HCT116 (cell line): ENCODE results near the gene TMCC1. TPM values are rescaled to one million over a fixed set of nuclear protein-coding genes. Genes with fewer than 3 reads are reported as not detected.

Experiments used
- ATAC-seq: fragments of 200-7000 bp; cut with Tn5 transposase; 2 replicates; pipeline ENCODE4 v1.9.1; 2020; ENCODE audit warnings: mild to moderate bottlenecking, moderate library complexity
- BruUV-seq: library from RNA; stranded (reverse); fragments of 400-500 nt; replicated peaks from 2 replicates; lab custom pipeline; 2021; lab: Mats Ljungman, UMichigan
- CTCF ChIA-PET: fragments of 300-600 bp; sonication (Branson Sonifier 250); formaldehyde crosslinking; loops from one replicate; lab custom pipeline; 2021; ENCODE audit warnings: antibody characterized with exemption; lab: Charles Lee
- POLR2A ChIA-PET: fragments of 300-600, 350-600 bp; sonication (Branson Sonifier 250); formaldehyde crosslinking; loops from one replicate; lab custom pipeline; 2021; ENCODE audit warnings: antibody characterized with exemption; lab: Charles Lee
- RAD21 ChIA-PET, 2 experiments: fragments of 300-600 bp; sonication (Branson Sonifier 250); formaldehyde crosslinking; loops; one replicate each; lab custom pipeline; 2023; ENCODE audit warnings: low total read pairs in 2 of 2; ENCODE audit not compliant: uncharacterized antibody in 2 of 2, unreplicated experiment in 2 of 2, low non-redundant PET in 1 of 2; lab: Charles Lee
- DNase-seq: peaks from one replicate; pipeline ENCODE4 v3.0.0-alpha.2; 2010; ENCODE audit warnings: low read depth, low spot score
- H2AFZ ChIP-seq: fragments of 200-600 bp; shearing (Covaris generic), sonication (generic); 2 replicates; pipeline ENCODE4 v1.6.1; 2017; ENCODE audit warnings: low read depth, mixed run types, mixed read lengths, antibody characterized with exemption, low read length; ENCODE audit not compliant: poor library complexity, severe bottlenecking
- H3K27ac ChIP-seq: 2 replicates; pipeline ENCODE4 v1.5.1; 2012; ENCODE audit warnings: low read depth, low read length
- H3K27me3 ChIP-seq: fragments of 200-600 bp; sonication (generic); 2 replicates; pipeline ENCODE4 v1.6.1; 2016; ENCODE audit warnings: mixed run types, low read length, mixed read lengths; ENCODE audit not compliant: insufficient read depth
- H3K36me3 ChIP-seq, 2 experiments: fragments of 200-500 bp in 1 of 2; fragments of 200-600 bp in 1 of 2; sonication (Bioruptor generic) in 1 of 2; sonication (generic) in 1 of 2; 2 replicates each; pipeline versions ENCODE4 v1.5.1 to v1.6.1; 2014 to 2016; ENCODE audit warnings: low read length in 2 of 2, inconsistent platforms in 1 of 2, mixed read lengths in 1 of 2, mixed run types in 1 of 2; ENCODE audit not compliant: insufficient read depth in 2 of 2, control insufficient read depth in 1 of 2
- H3K4me1 ChIP-seq, 2 experiments: fragments of 200-600 bp in 1 of 2; sonication (generic) in 1 of 2; 2 replicates each; pipeline versions ENCODE4 v1.5.1 to v1.6.1; 2012 to 2017; ENCODE audit warnings: low read length in 2 of 2, inconsistent platforms in 1 of 2, mild to moderate bottlenecking in 1 of 2, mixed read lengths in 1 of 2, mixed run types in 1 of 2, moderate library complexity in 1 of 2; ENCODE audit not compliant: insufficient read depth in 2 of 2, control insufficient read depth in 1 of 2
- H3K4me2 ChIP-seq: fragments of 200-600 bp; sonication (generic); 2 replicates; pipeline ENCODE4 v1.6.1; 2017; ENCODE audit warnings: mixed run types, low read length, mixed read lengths
- H3K4me3 ChIP-seq, 2 experiments: fragments of 200-600 bp in 1 of 2; sonication (generic) in 1 of 2; replicated peaks in 1 of 2; 2 replicates each; pipeline ENCODE4 v1.5.1; 2011 to 2016; ENCODE audit warnings: low read length in 2 of 2, control low read depth in 1 of 2, low read depth in 1 of 2, mild to moderate bottlenecking in 1 of 2, mixed read lengths in 1 of 2, mixed run types in 1 of 2
- H3K79me2 ChIP-seq: fragments of 200-600 bp; sonication (generic); 2 replicates; pipeline ENCODE4 v1.6.1; 2017; ENCODE audit warnings: mild to moderate bottlenecking, mixed run types, low read length, moderate library complexity, mixed read lengths; ENCODE audit not compliant: insufficient read depth
- H3K9ac ChIP-seq: fragments of 200-600 bp; sonication (generic); 2 replicates; pipeline ENCODE4 v1.6.1; 2016; ENCODE audit warnings: low read length, mixed read lengths
- H3K9me2 ChIP-seq: fragments of 200-600 bp; sonication (generic), shearing (Covaris generic); 2 replicates; pipeline ENCODE4 v1.6.1; 2017; ENCODE audit warnings: mixed run types, mild to moderate bottlenecking, moderate library complexity; ENCODE audit not compliant: insufficient read depth
- H3K9me3 ChIP-seq, 2 experiments: fragments of 200-500 bp in 1 of 2; fragments of 200-600 bp in 1 of 2; sonication (Bioruptor generic) in 1 of 2; sonication (generic) in 1 of 2; 2 replicates each; pipeline ENCODE4 v1.6.1; 2014 to 2017; ENCODE audit warnings: low read length in 2 of 2, mixed read lengths in 2 of 2, inconsistent platforms in 1 of 2, low read depth in 1 of 2, mild to moderate bottlenecking in 1 of 2, mixed run types in 1 of 2, moderate library complexity in 1 of 2; ENCODE audit not compliant: control insufficient read depth in 1 of 2, insufficient read depth in 1 of 2
- H4K20me1 ChIP-seq: fragments of 200-600 bp; sonication (generic), shearing (Covaris generic); 2 replicates; pipeline ENCODE4 v1.6.1; 2017; ENCODE audit warnings: mixed run types, mild to moderate bottlenecking, moderate library complexity; ENCODE audit not compliant: insufficient read depth
- ATF3 ChIP-seq: IDR thresholded peaks from 2 replicates; pipeline ENCODE4 v1.6.1; 2012
- EZH2phosphoT487 ChIP-seq: fragments of 200-600 bp; IDR thresholded peaks from 2 replicates; pipeline ENCODE4 v1.6.1; 2018; ENCODE audit warnings: antibody characterized with exemption, borderline replicate concordance
- POLR2AphosphoS5 ChIP-seq: IDR thresholded peaks from 2 replicates; pipeline ENCODE4 v1.6.1; 2011; ENCODE audit warnings: mild to moderate bottlenecking, low read depth, low read length, moderate library complexity
- RAD21 ChIP-seq: IDR thresholded peaks from 2 replicates; pipeline ENCODE4 v1.6.1; 2012; ENCODE audit warnings: low read depth, mild to moderate bottlenecking
- REST ChIP-seq: IDR thresholded peaks from 2 replicates; pipeline ENCODE4 v1.6.1; 2012; ENCODE audit warnings: low read depth
- intact Hi-C: fragments of 100-400 bp; cut with micrococcal nuclease; formaldehyde crosslinking; loops from 2 replicates; pipeline ENCODE4 v1.10.0; 2022
- total RNA-seq: library from RNA; stranded (reverse); gene quantifications from one replicate; pipeline ENCODE4 v1.2.1, GENCODE V29; 2021; ENCODE audit not compliant: unreplicated experiment
- TF ChIP-seq, protein P1 (sequence below), 3 experiments: fragments of 200-600 bp in 1 of 3; sonication (generic) in 1 of 3; IDR thresholded peaks in 2 of 3; conservative IDR thresholded peaks in 1 of 3; 2 replicates each; pipeline ENCODE4 v1.5.1; 2012 to 2017; ENCODE audit warnings: low read depth in 2 of 3, low read length in 2 of 3, antibody characterized with exemption in 1 of 3, borderline replicate concordance in 1 of 3, control low read depth in 1 of 3, mild to moderate bottlenecking in 1 of 3, mixed read lengths in 1 of 3, mixed run types in 1 of 3, moderate library complexity in 1 of 3; ENCODE audit not compliant: insufficient read depth in 1 of 3
- TF ChIP-seq, protein P2 (sequence below): IDR thresholded peaks from 2 replicates; pipeline ENCODE4 v1.6.1; 2011; ENCODE audit warnings: mild to moderate bottlenecking, low read length, moderate library complexity; ENCODE audit not compliant: insufficient replicate concordance; ENCODE audit errors: extremely low read depth

TMCC1 gene
- total RNA-seq, 1 experiment from 2014 or later: 32.5 TPM

GRCh38 chr3:129831503-129831902 lies 62.0 kb downstream of the TMCC1 start (continued):
- TF ChIP-seq REST: no peak

- no peaks in the 10 kb centered on the region; the same call in 1 of the 2 replicates for H3K79me2 ChIP-seq
- no peaks in the 10 kb centered on the region for H4K20me1 ChIP-seq
- no peaks in the 10 kb centered on the region for H3K9me2 ChIP-seq
- no peak overlapping the region for H3K9ac ChIP-seq
- BruUV-seq: no TSS peak
- no peaks in the 10 kb centered on the region for H3K9me3 ChIP-seq
- no peak overlapping the region for H3K27ac ChIP-seq
- no peaks in the 10 kb centered on the region for H3K27me3 ChIP-seq
- CTCF ChIA-PET: interaction anchor here (0.6 to 1.6 kb wide), 6 partner anchors 19 to 446 kb away, joined by 3 to 16 read pairs (median 4); no protein-coding TSS in a partner anchor
- peak; percentile 86 for ATAC-seq
- no peak overlapping the region for H3K4me3 ChIP-seq
- no peak overlapping the region for H2AFZ ChIP-seq
- peak; percentile 76 for DNase-seq
- peak overlapping the region; percentile 29; the same call in 1 of the 2 replicates for H3K4me2 ChIP-seq
- no peaks in the 10 kb centered on the region for H3K36me3 ChIP-seq
- TF ChIP-seq, protein P1, sequence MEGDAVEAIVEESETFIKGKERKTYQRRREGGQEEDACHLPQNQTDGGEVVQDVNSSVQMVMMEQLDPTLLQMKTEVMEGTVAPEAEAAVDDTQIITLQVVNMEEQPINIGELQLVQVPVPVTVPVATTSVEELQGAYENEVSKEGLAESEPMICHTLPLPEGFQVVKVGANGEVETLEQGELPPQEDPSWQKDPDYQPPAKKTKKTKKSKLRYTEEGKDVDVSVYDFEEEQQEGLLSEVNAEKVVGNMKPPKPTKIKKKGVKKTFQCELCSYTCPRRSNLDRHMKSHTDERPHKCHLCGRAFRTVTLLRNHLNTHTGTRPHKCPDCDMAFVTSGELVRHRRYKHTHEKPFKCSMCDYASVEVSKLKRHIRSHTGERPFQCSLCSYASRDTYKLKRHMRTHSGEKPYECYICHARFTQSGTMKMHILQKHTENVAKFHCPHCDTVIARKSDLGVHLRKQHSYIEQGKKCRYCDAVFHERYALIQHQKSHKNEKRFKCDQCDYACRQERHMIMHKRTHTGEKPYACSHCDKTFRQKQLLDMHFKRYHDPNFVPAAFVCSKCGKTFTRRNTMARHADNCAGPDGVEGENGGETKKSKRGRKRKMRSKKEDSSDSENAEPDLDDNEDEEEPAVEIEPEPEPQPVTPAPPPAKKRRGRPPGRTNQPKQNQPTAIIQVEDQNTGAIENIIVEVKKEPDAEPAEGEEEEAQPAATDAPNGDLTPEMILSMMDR (IDR thresholded peaks at IDR 0.05 in 2 of 3, conservative IDR thresholded peaks at IDR 0.05 in 1 of 3; ENCODE audit: borderline replicate concordance in 1 of 3, insufficient read depth in 1 of 3, low read depth in 2 of 3, low read length in 2 of 3): peak; percentile 53 to 87 (median 80)
- TF ChIP-seq EZH2phosphoT487 (no peak), RAD21 (peak; percentile 95), POLR2AphosphoS5 (no peak), ATF3 (no peak)
- TF ChIP-seq, protein P2, sequence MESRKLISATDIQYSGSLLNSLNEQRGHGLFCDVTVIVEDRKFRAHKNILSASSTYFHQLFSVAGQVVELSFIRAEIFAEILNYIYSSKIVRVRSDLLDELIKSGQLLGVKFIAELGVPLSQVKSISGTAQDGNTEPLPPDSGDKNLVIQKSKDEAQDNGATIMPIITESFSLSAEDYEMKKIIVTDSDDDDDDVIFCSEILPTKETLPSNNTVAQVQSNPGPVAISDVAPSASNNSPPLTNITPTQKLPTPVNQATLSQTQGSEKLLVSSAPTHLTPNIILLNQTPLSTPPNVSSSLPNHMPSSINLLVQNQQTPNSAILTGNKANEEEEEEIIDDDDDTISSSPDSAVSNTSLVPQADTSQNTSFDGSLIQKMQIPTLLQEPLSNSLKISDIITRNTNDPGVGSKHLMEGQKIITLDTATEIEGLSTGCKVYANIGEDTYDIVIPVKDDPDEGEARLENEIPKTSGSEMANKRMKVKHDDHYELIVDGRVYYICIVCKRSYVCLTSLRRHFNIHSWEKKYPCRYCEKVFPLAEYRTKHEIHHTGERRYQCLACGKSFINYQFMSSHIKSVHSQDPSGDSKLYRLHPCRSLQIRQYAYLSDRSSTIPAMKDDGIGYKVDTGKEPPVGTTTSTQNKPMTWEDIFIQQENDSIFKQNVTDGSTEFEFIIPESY: no peak
- intact Hi-C loops: loop anchor here (1.0 to 5.0 kb wide), 6 partner anchors 103 to 447 kb away; no protein-coding TSS in a partner anchor
- RAD21 ChIA-PET: interaction anchor here (0.6 to 1.0 kb wide), 3 partner anchors 191 to 339 kb away, joined by 3 to 6 read pairs (median 3); no protein-coding TSS in a partner anchor
- peaks cover 18 to 35% of the 10 kb centered on the region in 2 experiments for H3K4me1 ChIP-seq
- POLR2A ChIA-PET: no interaction called here
These were observed 63.9 kb downstream of the TMCC1 start for GRCh38 chr3:129829640-129830039.
